Osteocyte (in vitro differentiated cells): ENCODE data around the gene HK3. TPM values are rescaled to one million over a fixed set of nuclear protein-coding genes. Genes with fewer than 3 reads are reported as not detected.

Source experiments
- DNase-seq: peaks from one replicate; pipeline ENCODE4 v3.0.0; 2021; ENCODE audit warnings: mixed read lengths; ENCODE audit not compliant: unreplicated experiment; ENCODE audit errors: extremely low spot score
- H3K27ac Mint-ChIP-seq: one replicate; pipeline ENCODE4 v1.8.0; 2021; ENCODE audit warnings: mild to moderate bottlenecking, mixed read lengths; ENCODE audit not compliant: unreplicated experiment
- H3K27me3 Mint-ChIP-seq: one replicate; pipeline ENCODE4 v1.8.0; 2021; ENCODE audit warnings: mixed read lengths; ENCODE audit not compliant: unreplicated experiment
- H3K36me3 Mint-ChIP-seq: one replicate; pipeline ENCODE4 v1.8.0; 2021; ENCODE audit warnings: mixed read lengths; ENCODE audit not compliant: unreplicated experiment
- H3K4me1 Mint-ChIP-seq: one replicate; pipeline ENCODE4 v1.8.0; 2021; ENCODE audit warnings: mixed read lengths; ENCODE audit not compliant: unreplicated experiment
- H3K4me3 Mint-ChIP-seq: one replicate; pipeline ENCODE4 v1.8.0; 2021; ENCODE audit warnings: mild to moderate bottlenecking, moderate library complexity, mixed read lengths; ENCODE audit not compliant: unreplicated experiment
- H3K9me3 Mint-ChIP-seq: one replicate; pipeline ENCODE4 v1.8.0; 2021; ENCODE audit warnings: mixed read lengths; ENCODE audit not compliant: unreplicated experiment
- total RNA-seq: library from RNA; stranded (reverse); gene quantifications from 2 replicates; pipeline ENCODE4 v1.2.1, GENCODE V29; 2021
- TF ChIP-seq, protein P1 (sequence below): fragments of 200-600 bp; sonication (generic); IDR thresholded peaks from 2 replicates; pipeline ENCODE4 v1.5.0; 2021; ENCODE audit warnings: antibody characterized with exemption, mild to moderate bottlenecking, moderate library complexity

Gene HK3
- total RNA-seq, 1 donor from 2014 or later, result not detected

DNA sequence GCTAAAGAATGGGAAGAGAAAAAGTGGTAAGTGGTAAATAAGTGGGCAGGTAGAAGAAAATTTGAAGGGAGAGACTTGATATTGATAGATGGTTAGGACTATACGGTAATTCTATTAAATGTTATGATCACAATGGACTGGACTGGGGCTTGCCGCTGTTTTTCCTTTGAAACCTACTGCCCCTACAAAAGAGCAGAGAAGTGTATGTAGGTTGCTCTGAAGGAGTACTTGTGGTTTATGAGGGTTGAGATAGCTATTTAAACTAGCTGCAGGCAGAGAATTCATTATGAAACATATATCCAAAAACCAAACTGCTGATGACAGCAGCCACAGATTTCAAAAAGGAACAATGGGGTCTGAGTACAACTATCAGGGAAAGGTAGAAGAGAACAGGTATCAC, 16.8 kb upstream of the HK3 start:
- TF ChIP-seq, protein P1, sequence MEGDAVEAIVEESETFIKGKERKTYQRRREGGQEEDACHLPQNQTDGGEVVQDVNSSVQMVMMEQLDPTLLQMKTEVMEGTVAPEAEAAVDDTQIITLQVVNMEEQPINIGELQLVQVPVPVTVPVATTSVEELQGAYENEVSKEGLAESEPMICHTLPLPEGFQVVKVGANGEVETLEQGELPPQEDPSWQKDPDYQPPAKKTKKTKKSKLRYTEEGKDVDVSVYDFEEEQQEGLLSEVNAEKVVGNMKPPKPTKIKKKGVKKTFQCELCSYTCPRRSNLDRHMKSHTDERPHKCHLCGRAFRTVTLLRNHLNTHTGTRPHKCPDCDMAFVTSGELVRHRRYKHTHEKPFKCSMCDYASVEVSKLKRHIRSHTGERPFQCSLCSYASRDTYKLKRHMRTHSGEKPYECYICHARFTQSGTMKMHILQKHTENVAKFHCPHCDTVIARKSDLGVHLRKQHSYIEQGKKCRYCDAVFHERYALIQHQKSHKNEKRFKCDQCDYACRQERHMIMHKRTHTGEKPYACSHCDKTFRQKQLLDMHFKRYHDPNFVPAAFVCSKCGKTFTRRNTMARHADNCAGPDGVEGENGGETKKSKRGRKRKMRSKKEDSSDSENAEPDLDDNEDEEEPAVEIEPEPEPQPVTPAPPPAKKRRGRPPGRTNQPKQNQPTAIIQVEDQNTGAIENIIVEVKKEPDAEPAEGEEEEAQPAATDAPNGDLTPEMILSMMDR, result no peak
- no peaks in the 10 kb centered on the region for H3K27me3 Mint-ChIP-seq
- H3K4me1 Mint-ChIP-seq, result no peaks in the 10 kb centered on the region
- no peak overlapping the region for H3K4me3 Mint-ChIP-seq
- DNase-seq, result no peak
- peaks cover 26% of the 10 kb centered on the region for H3K36me3 Mint-ChIP-seq
- H3K27ac Mint-ChIP-seq, result no peak overlapping the region
- H3K9me3 Mint-ChIP-seq, result no peaks in the 10 kb centered on the region

DNA sequence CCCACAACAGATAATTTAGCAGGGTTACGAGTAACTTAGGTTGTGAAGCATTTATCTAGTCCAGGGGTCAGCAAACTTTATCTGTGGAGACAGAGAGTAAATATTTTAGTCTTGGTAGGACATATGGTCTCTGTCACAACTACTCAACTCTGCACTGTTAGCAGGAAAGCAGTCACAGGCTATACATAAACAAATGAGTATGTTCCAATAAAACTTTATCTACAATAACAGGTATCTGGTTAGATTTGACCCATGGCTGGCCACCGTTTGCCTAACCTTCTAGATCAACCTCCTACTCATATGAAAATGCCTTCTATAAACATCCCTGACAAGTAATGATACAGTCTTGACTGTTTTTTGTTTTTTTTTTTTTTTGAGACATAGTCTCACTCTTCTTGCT, 13.0 kb upstream of the HK3 start:
- Mint-ChIP-seq H3K27ac (no peak overlapping the region), H3K9me3 (no peaks in the 10 kb centered on the region), H3K36me3 (peaks cover 32% of the 10 kb centered on the region), H3K4me3 (no peak overlapping the region), H3K4me1 (no peaks in the 10 kb centered on the region), H3K27me3 (no peaks in the 10 kb centered on the region)
- no peak for DNase-seq
- TF ChIP-seq, protein P1, result no peak

DNA sequence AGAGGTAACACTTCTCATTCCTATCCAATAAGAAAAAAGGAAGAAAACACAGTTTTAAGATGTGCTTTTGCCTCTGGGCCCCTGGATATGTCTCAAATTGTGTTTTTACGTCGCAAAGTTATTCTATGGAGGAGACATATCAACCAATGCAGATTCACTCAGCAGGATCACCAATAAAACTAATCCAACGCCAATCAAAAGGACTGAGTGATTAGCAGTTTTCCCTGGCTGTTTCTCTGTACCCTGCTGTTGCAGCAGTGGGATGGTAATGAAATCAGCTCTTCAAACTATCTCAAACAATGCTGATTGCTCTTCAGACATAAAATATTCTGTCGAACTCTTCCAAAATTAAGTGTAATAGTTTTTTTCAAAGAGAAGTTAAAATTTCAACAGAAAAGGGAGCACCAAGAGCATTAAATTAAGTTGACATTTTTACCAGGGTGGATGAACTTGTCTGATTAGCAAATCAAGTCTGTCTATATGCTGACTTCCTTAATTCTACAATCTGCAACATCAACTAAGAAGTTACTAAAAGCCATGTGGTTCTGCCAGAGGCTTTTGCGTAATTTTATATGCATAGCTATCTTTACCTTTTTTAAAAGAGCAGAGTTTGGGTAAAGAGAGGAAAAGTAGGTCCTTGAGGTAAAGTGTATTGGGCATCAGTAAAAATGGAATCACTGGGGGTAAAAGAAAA, 9.7 kb upstream of the HK3 start:
- no peak overlapping the region for H3K4me3 Mint-ChIP-seq
- H3K27me3 Mint-ChIP-seq, result no peaks in the 10 kb centered on the region
- no peak for DNase-seq
- TF ChIP-seq, protein P1, result no peak
- H3K9me3 Mint-ChIP-seq, result no peaks in the 10 kb centered on the region
- H3K36me3 Mint-ChIP-seq, result peaks cover 44% of the 10 kb centered on the region
- no peaks in the 10 kb centered on the region for H3K4me1 Mint-ChIP-seq
- H3K27ac Mint-ChIP-seq, result no peak overlapping the region

DNA sequence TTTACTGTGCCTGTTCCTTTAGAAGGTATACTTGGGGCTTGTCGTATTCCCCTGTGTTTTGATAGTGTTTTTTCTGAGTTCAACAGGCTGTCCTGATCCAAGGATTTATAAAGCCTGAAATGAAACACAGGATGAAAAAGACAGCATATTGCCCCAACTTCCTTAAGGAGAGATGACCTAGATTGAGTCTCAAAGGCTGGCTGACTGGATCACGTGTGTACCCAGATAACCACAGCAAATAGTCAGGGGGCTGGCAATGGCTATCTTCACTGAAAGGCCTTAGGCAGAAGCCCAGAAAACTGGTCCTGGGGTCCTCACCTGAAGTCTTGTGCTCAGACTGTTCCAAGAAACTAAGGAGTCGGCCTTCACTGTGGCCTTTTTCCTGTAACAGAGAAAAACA, 7.7 kb upstream of the HK3 start:
- TF ChIP-seq, protein P1, result no peak
- Mint-ChIP-seq H3K9me3 (no peaks in the 10 kb centered on the region), H3K4me1 (no peaks in the 10 kb centered on the region), H3K27ac (no peak overlapping the region), H3K27me3 (no peaks in the 10 kb centered on the region), H3K36me3 (peaks cover 53% of the 10 kb centered on the region), H3K4me3 (no peak overlapping the region)
- no peak for DNase-seq

DNA sequence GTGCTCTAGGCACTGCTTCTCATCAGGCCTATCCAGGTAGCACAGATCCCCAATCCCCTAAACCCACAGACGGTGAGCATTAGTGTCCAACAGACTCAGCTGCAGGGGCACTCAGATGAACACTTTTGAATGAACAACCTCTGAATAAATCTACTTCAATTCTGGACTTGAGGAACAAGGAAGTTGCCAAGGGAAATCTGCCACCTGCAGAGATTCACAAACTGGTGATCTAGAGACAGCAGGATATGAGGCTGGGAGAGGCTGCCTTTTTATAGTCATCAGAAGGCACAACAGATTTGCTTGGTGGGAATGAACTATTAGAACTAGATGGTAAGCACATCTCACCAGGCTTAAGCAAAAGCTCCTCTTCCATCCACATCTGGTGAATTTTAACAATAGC, 7.0 kb upstream of the HK3 start:
- peaks cover 56% of the 10 kb centered on the region for H3K36me3 Mint-ChIP-seq
- H3K27ac Mint-ChIP-seq, result no peak overlapping the region
- H3K27me3 Mint-ChIP-seq, result no peaks in the 10 kb centered on the region
- DNase-seq, result no peak
- no peaks in the 10 kb centered on the region for H3K4me1 Mint-ChIP-seq
- no peak overlapping the region for H3K4me3 Mint-ChIP-seq
- H3K9me3 Mint-ChIP-seq, result no peaks in the 10 kb centered on the region
- TF ChIP-seq, protein P1, result no peak
